SK-N-SH treated with all-trans-retinoic acid at 6 μM for 48 hours (cell line): ENCODE data around the gene GALNT3.
A peak's percentile ranks its signal among the peaks of the same experiment; 100 is the strongest.

Experiments
- ATAC-seq: fragments of 200-7000 bp; cut with Tn5 transposase; 3 replicates; pipeline ENCODE4 v1.9.1; 2020; ENCODE audit warnings: mild to moderate bottlenecking, moderate library complexity
- ARNTL ChIP-seq: fragments of 450-650 bp; formaldehyde crosslinking; IDR thresholded peaks from 2 replicates; pipeline ENCODE4 v1.5.0; 2020; ENCODE audit warnings: low read depth, mild to moderate bottlenecking, moderate library complexity, borderline replicate concordance
- BACH2 ChIP-seq: fragments of 250-450 bp; sonication (Bioruptor Pico); IDR thresholded peaks from 2 replicates; pipeline ENCODE4 v1.9.0; 2021; ENCODE audit warnings: mild to moderate bottlenecking, borderline replicate concordance
- CSDC2 ChIP-seq: fragments of 250-450 bp; sonication (Bioruptor Pico); IDR thresholded peaks from 2 replicates; pipeline ENCODE4 v1.5.0; 2020; ENCODE audit warnings: mild to moderate bottlenecking, moderate library complexity
- ESRRG ChIP-seq: fragments of 250-450 bp; sonication (Bioruptor Pico); IDR thresholded peaks from 2 replicates; pipeline ENCODE4 v1.6.1; 2021; ENCODE audit warnings: mild to moderate bottlenecking
- GLIS3 ChIP-seq: fragments of 250-450 bp; sonication (Bioruptor Pico); IDR thresholded peaks from 2 replicates; pipeline ENCODE4 v1.5.0; 2020; ENCODE audit warnings: mild to moderate bottlenecking, moderate library complexity
- ISL1 ChIP-seq: fragments of 250-450 bp; sonication (Bioruptor Pico); IDR thresholded peaks from 2 replicates; pipeline ENCODE4 v2.1.2; 2022; ENCODE audit warnings: mild to moderate bottlenecking, moderate library complexity
- PPARA ChIP-seq: fragments of 250-450 bp; sonication (Bioruptor Pico); IDR thresholded peaks from 2 replicates; pipeline ENCODE4 v1.5.0; 2020; ENCODE audit warnings: mild to moderate bottlenecking, borderline replicate concordance
- RARB ChIP-seq: fragments of 250-450 bp; sonication (Bioruptor Pico); IDR thresholded peaks from 2 replicates; pipeline ENCODE4 v1.8.0; 2021; ENCODE audit warnings: mild to moderate bottlenecking, moderate library complexity
- SNAI2 ChIP-seq: fragments of 250-450 bp; sonication (Bioruptor Pico); IDR thresholded peaks from 2 replicates; pipeline ENCODE4 v1.5.0; 2020; ENCODE audit warnings: mild to moderate bottlenecking, moderate library complexity
- TOX ChIP-seq: fragments of 250-450 bp; sonication (Bioruptor Pico); IDR thresholded peaks from 2 replicates; pipeline ENCODE4 v1.8.0; 2021; ENCODE audit warnings: mild to moderate bottlenecking, moderate library complexity, borderline replicate concordance
- ZFP3 ChIP-seq: fragments of 250-450 bp; sonication (Bioruptor Pico); IDR thresholded peaks from 2 replicates; pipeline ENCODE4 v1.5.0; 2020; ENCODE audit warnings: mild to moderate bottlenecking, moderate library complexity
- ZFP30 ChIP-seq: fragments of 450-650 bp; formaldehyde crosslinking; IDR thresholded peaks from 2 replicates; pipeline ENCODE4 v1.5.0; 2022; ENCODE audit warnings: mild to moderate bottlenecking, moderate library complexity
- ZNF565 ChIP-seq: fragments of 450-650 bp; formaldehyde crosslinking; conservative IDR thresholded peaks from 2 replicates; pipeline ENCODE4 v1.5.0; 2020; ENCODE audit warnings: low read depth, mild to moderate bottlenecking, moderate library complexity
- ZNF70 ChIP-seq: fragments of 450-650 bp; formaldehyde crosslinking; IDR thresholded peaks from 2 replicates; pipeline ENCODE4 v1.5.0; 2020; ENCODE audit warnings: mild to moderate bottlenecking, moderate library complexity
- ZNF8 ChIP-seq: fragments of 450-650 bp; formaldehyde crosslinking; IDR thresholded peaks from 2 replicates; pipeline ENCODE4 v1.5.0; 2020; ENCODE audit warnings: mild to moderate bottlenecking, moderate library complexity
- TF ChIP-seq, protein P1 (sequence below): fragments of 250-450 bp; sonication (Bioruptor Pico); IDR thresholded peaks from 2 replicates; pipeline ENCODE4 v1.5.1; 2021; ENCODE audit warnings: mild to moderate bottlenecking, moderate library complexity
- TF ChIP-seq, protein P2 (sequence below): fragments of 250-450 bp; sonication (Bioruptor Pico); IDR thresholded peaks from 2 replicates; pipeline ENCODE4 v1.8.0; 2020; ENCODE audit warnings: mild to moderate bottlenecking, moderate library complexity, borderline replicate concordance
- TF ChIP-seq, protein P3 (sequence below): fragments of 250-450 bp; sonication (Bioruptor Pico); IDR thresholded peaks from 2 replicates; pipeline ENCODE4 v1.5.0; 2020; ENCODE audit warnings: mild to moderate bottlenecking, moderate library complexity
- TF ChIP-seq, protein P4 (sequence below): fragments of 250-450 bp; sonication (Bioruptor Pico); IDR thresholded peaks from 2 replicates; pipeline ENCODE4 v1.8.0; 2021; ENCODE audit warnings: low read depth, mild to moderate bottlenecking, moderate library complexity, borderline replicate concordance
- TF ChIP-seq, protein P5 (sequence below): fragments of 250-450 bp; sonication (Bioruptor Pico); IDR thresholded peaks from 2 replicates; pipeline ENCODE4 v1.5.1; 2020; ENCODE audit warnings: low read depth, mild to moderate bottlenecking, moderate library complexity

Gene GALNT3

DNA sequence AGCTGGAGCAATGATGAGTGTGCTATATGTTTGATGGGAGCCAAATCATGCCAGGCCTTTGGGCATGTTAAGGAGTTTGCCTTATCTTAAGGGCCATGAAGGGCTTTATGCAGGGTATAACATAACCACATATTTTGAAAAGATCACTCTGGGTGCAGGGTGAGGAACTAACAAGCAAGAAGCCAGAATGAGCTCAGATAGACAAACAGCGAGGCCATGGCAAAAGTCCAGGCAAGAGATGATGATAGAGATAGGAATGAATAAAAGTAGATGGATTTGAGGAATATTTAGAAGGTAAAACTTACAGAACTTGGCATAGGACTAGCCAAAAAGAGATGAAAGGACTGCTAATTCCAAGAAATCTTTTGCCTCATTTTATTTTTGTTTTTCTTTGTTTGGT, 6.7 kb downstream of the GALNT3 start:
- TF ChIP-seq BACH2 (no peak), ESRRG (no peak), CSDC2 (CRISPR knock-in tag) (no peak), ARNTL (CRISPR knock-in tag) (no peak), SNAI2 (CRISPR knock-in tag) (no peak), ZNF8 (no peak), ISL1 (no peak), RARB (no peak), ZFP3 (no peak), GLIS3 (CRISPR knock-in tag) (no peak), PPARA (no peak), ZNF565 (CRISPR knock-in tag) (no peak), ZNF70 (CRISPR knock-in tag) (no peak), TOX (CRISPR knock-in tag) (no peak)
- TF ChIP-seq, protein P1, sequence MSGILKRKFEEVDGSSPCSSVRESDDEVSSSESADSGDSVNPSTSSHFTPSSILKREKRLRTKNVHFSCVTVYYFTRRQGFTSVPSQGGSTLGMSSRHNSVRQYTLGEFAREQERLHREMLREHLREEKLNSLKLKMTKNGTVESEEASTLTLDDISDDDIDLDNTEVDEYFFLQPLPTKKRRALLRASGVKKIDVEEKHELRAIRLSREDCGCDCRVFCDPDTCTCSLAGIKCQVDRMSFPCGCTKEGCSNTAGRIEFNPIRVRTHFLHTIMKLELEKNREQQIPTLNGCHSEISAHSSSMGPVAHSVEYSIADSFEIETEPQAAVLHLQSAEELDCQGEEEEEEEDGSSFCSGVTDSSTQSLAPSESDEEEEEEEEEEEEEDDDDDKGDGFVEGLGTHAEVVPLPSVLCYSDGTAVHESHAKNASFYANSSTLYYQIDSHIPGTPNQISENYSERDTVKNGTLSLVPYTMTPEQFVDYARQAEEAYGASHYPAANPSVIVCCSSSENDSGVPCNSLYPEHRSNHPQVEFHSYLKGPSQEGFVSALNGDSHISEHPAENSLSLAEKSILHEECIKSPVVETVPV (CRISPR knock-in tag), result no peak
- TF ChIP-seq, protein P2, sequence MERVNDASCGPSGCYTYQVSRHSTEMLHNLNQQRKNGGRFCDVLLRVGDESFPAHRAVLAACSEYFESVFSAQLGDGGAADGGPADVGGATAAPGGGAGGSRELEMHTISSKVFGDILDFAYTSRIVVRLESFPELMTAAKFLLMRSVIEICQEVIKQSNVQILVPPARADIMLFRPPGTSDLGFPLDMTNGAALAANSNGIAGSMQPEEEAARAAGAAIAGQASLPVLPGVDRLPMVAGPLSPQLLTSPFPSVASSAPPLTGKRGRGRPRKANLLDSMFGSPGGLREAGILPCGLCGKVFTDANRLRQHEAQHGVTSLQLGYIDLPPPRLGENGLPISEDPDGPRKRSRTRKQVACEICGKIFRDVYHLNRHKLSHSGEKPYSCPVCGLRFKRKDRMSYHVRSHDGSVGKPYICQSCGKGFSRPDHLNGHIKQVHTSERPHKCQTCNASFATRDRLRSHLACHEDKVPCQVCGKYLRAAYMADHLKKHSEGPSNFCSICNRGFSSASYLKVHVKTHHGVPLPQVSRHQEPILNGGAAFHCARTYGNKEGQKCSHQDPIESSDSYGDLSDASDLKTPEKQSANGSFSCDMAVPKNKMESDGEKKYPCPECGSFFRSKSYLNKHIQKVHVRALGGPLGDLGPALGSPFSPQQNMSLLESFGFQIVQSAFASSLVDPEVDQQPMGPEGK (CRISPR knock-in tag), result no peak
- TF ChIP-seq, protein P3, sequence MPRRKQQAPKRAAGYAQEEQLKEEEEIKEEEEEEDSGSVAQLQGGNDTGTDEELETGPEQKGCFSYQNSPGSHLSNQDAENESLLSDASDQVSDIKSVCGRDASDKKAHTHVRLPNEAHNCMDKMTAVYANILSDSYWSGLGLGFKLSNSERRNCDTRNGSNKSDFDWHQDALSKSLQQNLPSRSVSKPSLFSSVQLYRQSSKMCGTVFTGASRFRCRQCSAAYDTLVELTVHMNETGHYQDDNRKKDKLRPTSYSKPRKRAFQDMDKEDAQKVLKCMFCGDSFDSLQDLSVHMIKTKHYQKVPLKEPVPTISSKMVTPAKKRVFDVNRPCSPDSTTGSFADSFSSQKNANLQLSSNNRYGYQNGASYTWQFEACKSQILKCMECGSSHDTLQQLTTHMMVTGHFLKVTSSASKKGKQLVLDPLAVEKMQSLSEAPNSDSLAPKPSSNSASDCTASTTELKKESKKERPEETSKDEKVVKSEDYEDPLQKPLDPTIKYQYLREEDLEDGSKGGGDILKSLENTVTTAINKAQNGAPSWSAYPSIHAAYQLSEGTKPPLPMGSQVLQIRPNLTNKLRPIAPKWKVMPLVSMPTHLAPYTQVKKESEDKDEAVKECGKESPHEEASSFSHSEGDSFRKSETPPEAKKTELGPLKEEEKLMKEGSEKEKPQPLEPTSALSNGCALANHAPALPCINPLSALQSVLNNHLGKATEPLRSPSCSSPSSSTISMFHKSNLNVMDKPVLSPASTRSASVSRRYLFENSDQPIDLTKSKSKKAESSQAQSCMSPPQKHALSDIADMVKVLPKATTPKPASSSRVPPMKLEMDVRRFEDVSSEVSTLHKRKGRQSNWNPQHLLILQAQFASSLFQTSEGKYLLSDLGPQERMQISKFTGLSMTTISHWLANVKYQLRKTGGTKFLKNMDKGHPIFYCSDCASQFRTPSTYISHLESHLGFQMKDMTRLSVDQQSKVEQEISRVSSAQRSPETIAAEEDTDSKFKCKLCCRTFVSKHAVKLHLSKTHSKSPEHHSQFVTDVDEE (CRISPR knock-in tag), result no peak
- TF ChIP-seq, protein P4, sequence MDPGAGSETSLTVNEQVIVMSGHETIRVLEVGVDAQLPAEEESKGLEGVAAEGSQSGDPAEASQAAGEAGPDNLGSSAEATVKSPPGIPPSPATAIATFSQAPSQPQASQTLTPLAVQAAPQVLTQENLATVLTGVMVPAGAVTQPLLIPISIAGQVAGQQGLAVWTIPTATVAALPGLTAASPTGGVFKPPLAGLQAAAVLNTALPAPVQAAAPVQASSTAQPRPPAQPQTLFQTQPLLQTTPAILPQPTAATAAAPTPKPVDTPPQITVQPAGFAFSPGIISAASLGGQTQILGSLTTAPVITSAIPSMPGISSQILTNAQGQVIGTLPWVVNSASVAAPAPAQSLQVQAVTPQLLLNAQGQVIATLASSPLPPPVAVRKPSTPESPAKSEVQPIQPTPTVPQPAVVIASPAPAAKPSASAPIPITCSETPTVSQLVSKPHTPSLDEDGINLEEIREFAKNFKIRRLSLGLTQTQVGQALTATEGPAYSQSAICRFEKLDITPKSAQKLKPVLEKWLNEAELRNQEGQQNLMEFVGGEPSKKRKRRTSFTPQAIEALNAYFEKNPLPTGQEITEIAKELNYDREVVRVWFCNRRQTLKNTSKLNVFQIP, result no peak
- TF ChIP-seq, protein P5, sequence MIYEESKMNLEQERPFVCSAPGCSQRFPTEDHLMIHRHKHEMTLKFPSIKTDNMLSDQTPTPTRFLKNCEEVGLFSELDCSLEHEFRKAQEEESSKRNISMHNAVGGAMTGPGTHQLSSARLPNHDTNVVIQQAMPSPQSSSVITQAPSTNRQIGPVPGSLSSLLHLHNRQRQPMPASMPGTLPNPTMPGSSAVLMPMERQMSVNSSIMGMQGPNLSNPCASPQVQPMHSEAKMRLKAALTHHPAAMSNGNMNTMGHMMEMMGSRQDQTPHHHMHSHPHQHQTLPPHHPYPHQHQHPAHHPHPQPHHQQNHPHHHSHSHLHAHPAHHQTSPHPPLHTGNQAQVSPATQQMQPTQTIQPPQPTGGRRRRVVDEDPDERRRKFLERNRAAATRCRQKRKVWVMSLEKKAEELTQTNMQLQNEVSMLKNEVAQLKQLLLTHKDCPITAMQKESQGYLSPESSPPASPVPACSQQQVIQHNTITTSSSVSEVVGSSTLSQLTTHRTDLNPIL (CRISPR knock-in tag), result no peak

DNA sequence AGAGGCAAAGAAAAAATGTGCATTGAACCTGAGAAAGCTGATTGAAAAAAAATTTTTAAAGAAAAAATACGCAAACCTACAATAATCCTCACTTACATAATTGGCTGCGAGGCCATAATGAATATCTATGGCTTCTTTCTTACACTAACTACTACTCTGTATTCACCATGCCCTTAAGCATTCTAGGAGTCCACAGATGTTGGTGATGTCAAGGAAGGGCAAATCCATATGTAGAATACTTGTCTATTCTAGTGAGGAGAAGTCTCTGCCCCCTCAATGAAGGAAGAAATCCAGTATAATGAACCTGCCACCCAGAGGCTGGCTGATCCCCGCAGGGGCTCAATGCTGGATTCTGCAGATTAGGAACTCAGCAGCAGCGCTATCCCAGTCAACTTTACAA, 14.3 kb downstream of the GALNT3 start:
- no peak for ATAC-seq
- TF ChIP-seq, protein P4, result no peak
- TF ChIP-seq, protein P2 (CRISPR knock-in tag), result no peak
- TF ChIP-seq ZFP30 (CRISPR knock-in tag), result no peak
- TF ChIP-seq, protein P3 (CRISPR knock-in tag), result no peak
- TF ChIP-seq, all 23 proteins: peak for 0

More for the DNA sequence above, 6.7 kb downstream of the GALNT3 start:
- peak; percentile 49 for ATAC-seq
